ENCODE data around the gene MISP3.

The MISP3 gene

DNA sequence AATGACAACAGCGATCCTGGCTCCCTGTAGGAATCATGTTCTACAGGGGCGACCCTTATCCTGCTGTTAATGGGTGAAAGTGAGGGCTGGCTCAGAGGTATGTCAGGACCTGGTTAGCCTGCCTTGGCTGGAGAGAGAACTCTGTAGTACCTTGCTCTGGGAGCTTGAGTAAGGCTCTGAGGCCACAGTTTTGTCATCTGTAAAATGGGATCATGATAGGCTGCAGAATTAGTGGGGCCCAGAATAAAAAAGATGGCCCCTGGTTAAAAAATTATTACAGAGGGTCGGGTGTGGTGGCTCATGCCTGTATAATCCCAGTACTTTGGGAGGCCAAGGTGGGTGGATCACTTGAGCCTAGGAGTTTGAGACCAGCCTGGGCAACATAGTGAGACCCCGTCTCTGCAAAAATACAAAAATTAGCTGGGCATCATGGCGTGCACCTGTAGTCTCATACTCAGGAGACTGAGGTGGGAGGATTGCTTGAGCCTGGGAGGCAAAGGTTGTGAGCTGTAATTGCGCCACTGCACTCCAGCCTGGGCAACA, 28.5 kb downstream of the MISP3 start:
- no peaks in the 10 kb centered on the region for H3K9me3 ChIP-seq (ENCODE audit: control insufficient read depth, insufficient read depth, low read length)
- peaks cover 6% of the 10 kb centered on the region for H3K36me3 ChIP-seq (ENCODE audit: control insufficient read depth, insufficient read depth, low read length)
- no peak overlapping the region for H3K9ac ChIP-seq (ENCODE audit: low read depth, low read length)
- H3K4me3 ChIP-seq (ENCODE audit: low read depth, low read length): no peak overlapping the region
- no peaks in the 10 kb centered on the region for H3K27me3 ChIP-seq (ENCODE audit: control insufficient read depth, insufficient read depth, low read length)
- no peaks in the 10 kb centered on the region for H3K4me1 ChIP-seq (ENCODE audit: control insufficient read depth, insufficient read depth, low read length)

- H3K4me3 ChIP-seq (ENCODE audit: low read depth, low read length): no peak overlapping the region
- no peaks in the 10 kb centered on the region for H3K9me3 ChIP-seq (ENCODE audit: control insufficient read depth, insufficient read depth, low read length)
- H3K4me1 ChIP-seq (ENCODE audit: control insufficient read depth, insufficient read depth, low read length): no peaks in the 10 kb centered on the region
- no peak overlapping the region for H3K9ac ChIP-seq (ENCODE audit: low read depth, low read length)
- H3K36me3 ChIP-seq (ENCODE audit: control insufficient read depth, insufficient read depth, low read length): peaks cover 6% of the 10 kb centered on the region
- no peaks in the 10 kb centered on the region for H3K27me3 ChIP-seq (ENCODE audit: control insufficient read depth, insufficient read depth, low read length)
These were observed 29.6 kb downstream of the MISP3 start for GRCh38 chr19:14102102-14102696.

- no peak overlapping the region for H3K4me3 ChIP-seq (ENCODE audit: low read depth, low read length)
- peaks cover 6% of the 10 kb centered on the region for H3K36me3 ChIP-seq (ENCODE audit: control insufficient read depth, insufficient read depth, low read length)
- no peaks in the 10 kb centered on the region for H3K4me1 ChIP-seq (ENCODE audit: control insufficient read depth, insufficient read depth, low read length)
- no peak overlapping the region for H3K9ac ChIP-seq (ENCODE audit: low read depth, low read length)
- H3K27me3 ChIP-seq (ENCODE audit: control insufficient read depth, insufficient read depth, low read length): no peaks in the 10 kb centered on the region
- no peaks in the 10 kb centered on the region for H3K9me3 ChIP-seq (ENCODE audit: control insufficient read depth, insufficient read depth, low read length)
These were observed 30.2 kb downstream of the MISP3 start for GRCh38 chr19:14102756-14103155.

DNA sequence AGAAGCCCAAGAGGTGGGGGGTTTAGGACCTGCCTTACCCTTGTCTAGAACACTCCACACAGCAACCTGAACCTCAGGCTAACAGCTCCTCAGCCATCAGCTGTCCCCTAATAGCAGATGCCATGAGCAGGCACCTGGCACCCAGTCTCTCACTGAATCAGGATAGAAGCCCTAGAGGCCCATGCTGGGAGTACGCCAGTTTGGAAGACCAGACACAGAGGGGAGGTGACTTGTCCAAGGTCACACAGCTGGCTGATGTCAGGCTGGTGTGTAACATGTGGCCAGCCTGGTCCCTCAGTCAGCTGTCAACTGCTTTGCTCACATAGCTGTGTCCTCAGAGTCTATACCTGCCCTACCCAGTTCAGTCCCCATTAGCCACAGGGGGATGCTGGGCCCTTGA, 30.7 kb downstream of the MISP3 start:
- Histone ChIP-seq H3K4me3 (ENCODE audit: low read depth, low read length) (no peak overlapping the region), H3K9ac (ENCODE audit: low read depth, low read length) (no peak overlapping the region)

GRCh38 chr19:14105680-14106079, 33.1 kb downstream of the MISP3 start:
- Histone ChIP-seq H3K36me3 (ENCODE audit: control insufficient read depth, insufficient read depth, low read length) (peaks cover 6% of the 10 kb centered on the region), H3K4me1 (ENCODE audit: control insufficient read depth, insufficient read depth, low read length) (no peaks in the 10 kb centered on the region)

More for the DNA sequence above, 30.7 kb downstream of the MISP3 start:
- no peaks in the 10 kb centered on the region for H3K27me3 ChIP-seq (ENCODE audit: control insufficient read depth, insufficient read depth, low read length)
- no peaks in the 10 kb centered on the region for H3K4me1 ChIP-seq (ENCODE audit: control insufficient read depth, insufficient read depth, low read length)
- H3K9me3 ChIP-seq (ENCODE audit: control insufficient read depth, insufficient read depth, low read length): no peaks in the 10 kb centered on the region
- peaks cover 6% of the 10 kb centered on the region for H3K36me3 ChIP-seq (ENCODE audit: control insufficient read depth, insufficient read depth, low read length)

GRCh38 chr19:14106840-14107239, 34.3 kb downstream of the MISP3 start:
- no peaks in the 10 kb centered on the region for H3K4me1 ChIP-seq (ENCODE audit: control insufficient read depth, insufficient read depth, low read length)
- no peaks in the 10 kb centered on the region for H3K27me3 ChIP-seq (ENCODE audit: control insufficient read depth, insufficient read depth, low read length)
- H3K9ac ChIP-seq (ENCODE audit: low read depth, low read length): no peak overlapping the region
- peaks cover 6% of the 10 kb centered on the region for H3K36me3 ChIP-seq (ENCODE audit: control insufficient read depth, insufficient read depth, low read length)
- H3K4me3 ChIP-seq (ENCODE audit: low read depth, low read length): no peak overlapping the region
- no peaks in the 10 kb centered on the region for H3K9me3 ChIP-seq (ENCODE audit: control insufficient read depth, insufficient read depth, low read length)

More at GRCh38 chr19:14105680-14106079, 33.1 kb downstream of the MISP3 start:
- Histone ChIP-seq H3K27me3 (ENCODE audit: control insufficient read depth, insufficient read depth, low read length) (no peaks in the 10 kb centered on the region), H3K9ac (ENCODE audit: low read depth, low read length) (no peak overlapping the region), H3K9me3 (ENCODE audit: control insufficient read depth, insufficient read depth, low read length) (no peaks in the 10 kb centered on the region), H3K4me3 (ENCODE audit: low read depth, low read length) (no peak overlapping the region)

- H3K36me3 ChIP-seq (ENCODE audit: control insufficient read depth, insufficient read depth, low read length): peaks cover 4% of the 10 kb centered on the region
- H3K9ac ChIP-seq (ENCODE audit: low read depth, low read length): no peak overlapping the region
- H3K27me3 ChIP-seq (ENCODE audit: control insufficient read depth, insufficient read depth, low read length): no peaks in the 10 kb centered on the region
- H3K4me1 ChIP-seq (ENCODE audit: control insufficient read depth, insufficient read depth, low read length): peaks cover 7% of the 10 kb centered on the region
- no peak overlapping the region for H3K4me3 ChIP-seq (ENCODE audit: low read depth, low read length)
- H3K9me3 ChIP-seq (ENCODE audit: control insufficient read depth, insufficient read depth, low read length): no peaks in the 10 kb centered on the region
These were observed 35.2 kb downstream of the MISP3 start for GRCh38 chr19:14107581-14108461.

DNA sequence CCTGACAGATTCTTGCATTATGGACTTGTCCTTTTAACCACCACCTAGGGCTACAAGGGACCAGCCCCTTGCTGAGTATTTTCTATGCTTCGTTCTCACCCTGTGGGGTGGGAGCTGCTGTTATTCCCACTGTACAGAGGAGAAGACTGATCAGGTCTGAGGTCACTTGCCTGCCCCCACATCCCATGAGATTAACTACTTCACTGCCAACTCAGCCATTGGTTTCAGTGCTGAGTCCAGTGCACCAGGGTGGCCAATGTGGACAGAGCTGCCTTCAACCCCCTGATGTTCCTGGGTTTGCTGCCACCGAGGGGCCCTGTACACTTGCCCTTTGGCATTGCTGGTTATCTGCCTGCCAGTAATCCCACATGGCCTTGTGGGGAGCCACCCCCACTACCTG, 38.1 kb downstream of the MISP3 start:
- Histone ChIP-seq H3K36me3 (ENCODE audit: control insufficient read depth, insufficient read depth, low read length) (no peaks in the 10 kb centered on the region), H3K27me3 (ENCODE audit: control insufficient read depth, insufficient read depth, low read length) (no peaks in the 10 kb centered on the region), H3K4me1 (ENCODE audit: control insufficient read depth, insufficient read depth, low read length) (peaks cover 13% of the 10 kb centered on the region), H3K4me3 (ENCODE audit: low read depth, low read length) (no peak overlapping the region), H3K9me3 (ENCODE audit: control insufficient read depth, insufficient read depth, low read length) (no peaks in the 10 kb centered on the region), H3K9ac (ENCODE audit: low read depth, low read length) (no peak overlapping the region)

- H3K4me3 ChIP-seq (ENCODE audit: low read depth, low read length): no peak overlapping the region
- no peaks in the 10 kb centered on the region for H3K36me3 ChIP-seq (ENCODE audit: control insufficient read depth, insufficient read depth, low read length)
- H3K27me3 ChIP-seq (ENCODE audit: control insufficient read depth, insufficient read depth, low read length): no peaks in the 10 kb centered on the region
- peaks cover 16% of the 10 kb centered on the region for H3K4me1 ChIP-seq (ENCODE audit: control insufficient read depth, insufficient read depth, low read length)
- H3K9ac ChIP-seq (ENCODE audit: low read depth, low read length): no peak overlapping the region
- H3K9me3 ChIP-seq (ENCODE audit: control insufficient read depth, insufficient read depth, low read length): no peaks in the 10 kb centered on the region
These were observed 38.9 kb downstream of the MISP3 start for GRCh38 chr19:14111486-14111885.

- Histone ChIP-seq H3K4me3 (ENCODE audit: low read depth, low read length) (no peak overlapping the region), H3K9me3 (ENCODE audit: control insufficient read depth, insufficient read depth, low read length) (no peaks in the 10 kb centered on the region)
These were observed 39.6 kb downstream of the MISP3 start for GRCh38 chr19:14112051-14112808.

DNA sequence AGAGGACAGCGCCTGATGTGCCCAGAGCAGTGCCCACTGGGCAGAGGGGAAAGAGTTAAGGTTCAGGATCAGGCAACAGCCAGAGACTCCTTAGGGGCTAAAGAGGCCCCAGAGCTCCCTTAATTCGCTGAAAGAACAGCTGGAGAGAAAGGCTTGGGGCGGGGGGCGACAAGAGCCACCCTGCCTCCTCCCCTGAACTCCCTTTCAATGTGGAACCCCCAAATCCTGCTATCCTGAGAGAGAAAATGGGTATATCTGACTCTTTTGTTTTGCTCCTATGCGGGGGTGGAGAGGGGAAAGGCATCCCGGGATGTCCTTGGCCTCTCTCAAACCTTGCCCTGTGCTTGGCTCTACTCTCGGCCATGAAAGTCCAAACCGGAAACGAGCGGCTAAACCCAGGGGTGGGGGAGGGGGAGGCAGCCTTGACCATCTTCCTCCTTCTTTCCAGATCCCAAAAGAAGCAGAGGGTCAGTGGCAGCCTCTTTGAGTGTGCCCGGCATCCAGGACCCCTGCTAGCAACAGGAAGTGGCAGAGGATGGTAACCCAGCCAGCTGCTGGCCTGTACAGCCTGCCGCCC, 40.3 kb downstream of the MISP3 start:
- peaks cover 2% of the 10 kb centered on the region for H3K36me3 ChIP-seq (ENCODE audit: control insufficient read depth, insufficient read depth, low read length)
- no peak overlapping the region for H3K4me3 ChIP-seq (ENCODE audit: low read depth, low read length)
- H3K9ac ChIP-seq (ENCODE audit: low read depth, low read length): peak overlapping the region; percentile 12
- H3K27me3 ChIP-seq (ENCODE audit: control insufficient read depth, insufficient read depth, low read length): no peaks in the 10 kb centered on the region
- H3K4me1 ChIP-seq (ENCODE audit: control insufficient read depth, insufficient read depth, low read length): peaks cover 17% of the 10 kb centered on the region
- H3K9me3 ChIP-seq (ENCODE audit: control insufficient read depth, insufficient read depth, low read length): no peaks in the 10 kb centered on the region

More at GRCh38 chr19:14112051-14112808, 39.6 kb downstream of the MISP3 start:
- H3K27me3 ChIP-seq (ENCODE audit: control insufficient read depth, insufficient read depth, low read length): no peaks in the 10 kb centered on the region
- peaks cover 17% of the 10 kb centered on the region for H3K4me1 ChIP-seq (ENCODE audit: control insufficient read depth, insufficient read depth, low read length)
- no peak overlapping the region for H3K9ac ChIP-seq (ENCODE audit: low read depth, low read length)
- peaks cover 1% of the 10 kb centered on the region for H3K36me3 ChIP-seq (ENCODE audit: control insufficient read depth, insufficient read depth, low read length)

All from iPS-15b (cell line).